Psoas muscle (tissue), 8 donors: Measurements from ENCODE around the gene POLR2E. TPM values are rescaled to one million over a fixed set of nuclear protein-coding genes. Genes with fewer than 3 reads are reported as not detected.

Experiments used
- ATAC-seq, 4 donors: fragments of 200-7000 bp; cut with Tn5 transposase; one replicate each; pipeline ENCODE4 v1.9.1; 2020; ENCODE audit warnings: moderate library complexity in 3 of 4, mild to moderate bottlenecking in 2 of 4
- DNase-seq, 2 donors: peaks; one replicate each; pipeline ENCODE4 v3.0.0-alpha.2; 2020
- H3K27ac ChIP-seq: fragments of 200-600 bp; one replicate; pipeline ENCODE4 v1.8.0; 2022
- H3K27me3 ChIP-seq, 3 donors: fragments of 200-600 bp in 1 of 3; one replicate each; pipeline versions ENCODE4 v1.6.1 to v1.8.0; 2013 to 2022; ENCODE audit warnings: low read length in 2 of 3, mild to moderate bottlenecking in 2 of 3, moderate library complexity in 1 of 3; ENCODE audit not compliant: insufficient read depth in 3 of 3
- H3K36me3 ChIP-seq, 2 donors: fragments of 200-600 bp in 1 of 2; one replicate each; pipeline versions ENCODE4 v1.6.1 to v1.8.0; 2013 to 2022; ENCODE audit warnings: low read depth in 1 of 2, mild to moderate bottlenecking in 1 of 2, moderate library complexity in 1 of 2; ENCODE audit not compliant: insufficient read depth in 1 of 2
- H3K4me1 ChIP-seq: fragments of 200-600 bp; one replicate; pipeline ENCODE4 v1.8.0; 2022
- H3K4me3 ChIP-seq: fragments of 200-600 bp; one replicate; pipeline ENCODE4 v1.8.0; 2022; ENCODE audit warnings: mild to moderate bottlenecking
- H3K9me3 ChIP-seq: fragments of 200-600 bp; one replicate; pipeline ENCODE4 v1.8.0; 2022
- WGBS, 3 donors: extraction: QIAGEN DNeasy Blood & Tissue Kit; methylation state at CpG; one replicate each; pipeline versions ENCODE4 v1.1.6 to v1.1.7; 2013; 5-methylcytosine and 5-hydroxymethylcytosine counted together
- intact Hi-C, 2 donors: fragments of 100-400 bp; cut with DNase I; formaldehyde crosslinking; loops; one replicate each; pipeline versions ENCODE4 v1.11.0 to v1.14.2; 2022
- polyA plus RNA-seq, 3 donors: library from polyadenylated mRNA; stranded (reverse); fragments of 200-250 nt; gene quantifications; one replicate each; pipeline ENCODE4 v1.2.3, GENCODE V29; 2013
- total RNA-seq, 4 donors: library from RNA; stranded (reverse); fragmentation: NEBNext Ultra II Directional in 2 of 4; extraction: Animal tissue kit (Norgen Biotek cat#: 25700) in 2 of 4; gene quantifications; one replicate each; pipeline versions ENCODE4 v1.2.1 to v1.2.4, GENCODE V29; 2021 to 2023
- TF ChIP-seq, protein P1 (sequence below): fragments of 200-600 bp; IDR thresholded peaks from one replicate; pipeline ENCODE4 v1.8.0; 2022; ENCODE audit warnings: antibody characterized with exemption
- donor health status: healthy with polysubstance abuse.
- donor health status: DM: no; HTN: no; CAD: no; lungs with moderate emphysema.
- donor health status: Bipolar disorder and iron deficiency.
- donor health status: healthy.
- donor health status: DM: yes; HTN: yes; CAD: no.
- donor health status: DM: no; HTN: no; CAD: no.
- donor health status: DM: no; HTN: no; CAD: no.
- donor health status: DM: yes; HTN: yes; CAD: no.

The POLR2E gene
- total and polyA plus RNA-seq, 7 donors, result 133 to 243 (median 147) TPM

DNA sequence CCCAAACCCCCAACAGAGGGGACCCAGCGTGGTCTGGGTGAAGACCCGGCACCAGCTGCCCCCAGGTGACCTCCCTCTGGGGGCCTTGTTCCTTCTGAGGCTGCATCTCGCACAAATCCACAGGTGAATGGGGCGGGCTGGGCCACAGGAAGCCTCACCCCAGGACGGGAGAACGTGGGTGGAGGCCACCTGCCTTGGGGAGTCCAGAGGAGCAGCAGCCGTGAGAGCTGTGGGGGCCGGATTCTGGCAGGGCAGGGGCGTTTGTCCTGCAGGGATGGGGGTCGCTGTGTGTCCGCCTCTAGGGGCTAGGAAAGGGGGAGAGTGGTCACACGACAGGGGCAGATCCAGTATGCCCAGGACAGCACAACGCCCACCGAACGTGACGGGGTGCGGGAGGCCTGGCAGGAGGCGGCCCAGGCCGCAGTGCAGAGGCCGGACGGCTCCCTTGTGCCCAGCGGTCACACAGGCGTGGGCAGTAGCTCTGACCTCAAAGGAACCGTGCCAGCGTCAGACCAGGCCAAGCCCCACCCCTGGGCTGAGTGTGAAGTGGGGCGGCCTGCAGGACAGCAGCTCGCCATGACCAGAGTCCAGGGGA is 6.7 kb downstream of the POLR2E start:
- WGBS, 3 donors, result 84 to 88% (median 86%) methylated on average over 25 to 27 of the region's 27 CpGs
- H3K9me3 ChIP-seq, result no peaks in the 10 kb centered on the region
- H3K4me1 ChIP-seq, result peaks cover under 1% of the 10 kb centered on the region
- ATAC-seq (peak in 1 of 4 donors; percentile 15), DNase-seq (peak in 1 of 2 donors; percentile 64)
- H3K36me3 ChIP-seq, result peaks cover 3 to 60% of the 10 kb centered on the region in 2 donors
- no peaks in the 10 kb centered on the region for H3K27me3 ChIP-seq
- intact Hi-C loops, result no loop called here
- no peak overlapping the region for H3K27ac ChIP-seq
- TF ChIP-seq, protein P1, sequence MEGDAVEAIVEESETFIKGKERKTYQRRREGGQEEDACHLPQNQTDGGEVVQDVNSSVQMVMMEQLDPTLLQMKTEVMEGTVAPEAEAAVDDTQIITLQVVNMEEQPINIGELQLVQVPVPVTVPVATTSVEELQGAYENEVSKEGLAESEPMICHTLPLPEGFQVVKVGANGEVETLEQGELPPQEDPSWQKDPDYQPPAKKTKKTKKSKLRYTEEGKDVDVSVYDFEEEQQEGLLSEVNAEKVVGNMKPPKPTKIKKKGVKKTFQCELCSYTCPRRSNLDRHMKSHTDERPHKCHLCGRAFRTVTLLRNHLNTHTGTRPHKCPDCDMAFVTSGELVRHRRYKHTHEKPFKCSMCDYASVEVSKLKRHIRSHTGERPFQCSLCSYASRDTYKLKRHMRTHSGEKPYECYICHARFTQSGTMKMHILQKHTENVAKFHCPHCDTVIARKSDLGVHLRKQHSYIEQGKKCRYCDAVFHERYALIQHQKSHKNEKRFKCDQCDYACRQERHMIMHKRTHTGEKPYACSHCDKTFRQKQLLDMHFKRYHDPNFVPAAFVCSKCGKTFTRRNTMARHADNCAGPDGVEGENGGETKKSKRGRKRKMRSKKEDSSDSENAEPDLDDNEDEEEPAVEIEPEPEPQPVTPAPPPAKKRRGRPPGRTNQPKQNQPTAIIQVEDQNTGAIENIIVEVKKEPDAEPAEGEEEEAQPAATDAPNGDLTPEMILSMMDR, result no peak
- no peak overlapping the region for H3K4me3 ChIP-seq

DNA sequence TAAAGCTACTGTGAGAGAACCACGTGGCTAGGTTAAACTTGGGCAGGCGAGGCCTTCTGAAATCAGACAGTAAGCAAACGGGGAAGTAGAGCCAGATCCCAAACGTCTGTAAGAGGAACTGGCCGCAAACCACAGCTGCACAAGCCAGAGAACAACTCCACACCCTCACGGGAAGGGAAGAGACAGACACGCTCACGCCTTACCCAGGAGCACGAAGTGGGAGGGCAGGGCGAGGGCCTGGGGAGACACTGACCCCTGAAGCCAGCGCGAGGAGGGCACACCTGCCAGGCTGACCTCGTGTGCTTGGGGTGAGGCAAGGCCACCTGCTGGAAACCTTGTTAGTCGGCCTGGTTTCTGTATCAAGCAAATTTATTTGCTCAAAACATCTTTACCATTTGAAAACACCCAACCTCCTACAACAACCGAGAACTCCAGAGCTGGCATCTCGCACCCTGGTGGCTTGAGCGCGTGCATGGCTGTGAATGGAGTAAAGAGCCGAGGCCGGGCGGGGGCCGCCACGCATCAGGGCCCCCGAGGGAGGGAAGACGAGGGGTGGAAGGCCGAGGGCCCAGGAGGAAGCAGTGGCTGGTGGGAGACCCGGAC is 7.3 kb downstream of the POLR2E start:
- peaks cover 3 to 55% of the 10 kb centered on the region in 2 donors for H3K36me3 ChIP-seq
- H3K4me1 ChIP-seq, result no peaks in the 10 kb centered on the region
- ATAC-seq, result peak in 3 of 4 donors; percentile 18 to 37 (median 23)
- peak in 1 of 2 donors; percentile 78 for DNase-seq
- intact Hi-C loops, result no loop called here
- peak overlapping the region; percentile 41 for H3K27ac ChIP-seq
- WGBS, 3 donors, result 56 to 69% (median 67%) methylated on average over 27 of the region's 27 CpGs
- H3K4me3 ChIP-seq, result no peak overlapping the region
- H3K9me3 ChIP-seq, result no peaks in the 10 kb centered on the region
- TF ChIP-seq, protein P1, result no peak
- H3K27me3 ChIP-seq, result peaks cover 0 to under 1% (median 0%) of the 10 kb centered on the region in 3 donors

DNA sequence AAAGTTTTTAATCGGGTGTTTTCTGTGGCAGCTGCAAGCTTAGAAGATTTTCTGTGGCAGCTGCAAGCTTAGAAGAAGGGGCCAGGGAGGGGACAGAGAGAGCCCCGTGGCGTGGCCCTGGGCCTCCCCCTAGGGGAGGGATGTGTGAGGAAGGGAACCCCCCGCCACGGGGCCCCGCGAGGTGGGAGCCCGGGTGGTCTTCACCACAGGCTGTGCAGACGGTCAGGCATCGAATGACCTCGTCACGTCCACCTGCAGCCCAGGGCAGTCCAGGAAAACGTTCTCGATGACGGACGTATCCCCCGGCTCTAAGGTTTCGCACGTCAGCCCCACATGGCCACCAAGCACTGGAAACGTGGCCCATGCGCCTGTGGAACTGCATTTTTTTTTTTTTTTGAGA is 8.6 kb downstream of the POLR2E start:
- no peaks in the 10 kb centered on the region for H3K9me3 ChIP-seq
- 54 to 68% (median 56%) methylated on average over 21 of the region's 21 CpGs for WGBS, 3 donors
- TF ChIP-seq, protein P1, result no peak
- intact Hi-C loops, result no loop called here
- DNase-seq (no peak), ATAC-seq (no peak)
- H3K4me3 ChIP-seq, result no peak overlapping the region
- peaks cover 0 to 5% (median 0%) of the 10 kb centered on the region in 3 donors for H3K27me3 ChIP-seq
- no peaks in the 10 kb centered on the region for H3K4me1 ChIP-seq
- H3K36me3 ChIP-seq, result peaks cover 3 to 43% of the 10 kb centered on the region in 2 donors
- H3K27ac ChIP-seq, result no peak overlapping the region

DNA sequence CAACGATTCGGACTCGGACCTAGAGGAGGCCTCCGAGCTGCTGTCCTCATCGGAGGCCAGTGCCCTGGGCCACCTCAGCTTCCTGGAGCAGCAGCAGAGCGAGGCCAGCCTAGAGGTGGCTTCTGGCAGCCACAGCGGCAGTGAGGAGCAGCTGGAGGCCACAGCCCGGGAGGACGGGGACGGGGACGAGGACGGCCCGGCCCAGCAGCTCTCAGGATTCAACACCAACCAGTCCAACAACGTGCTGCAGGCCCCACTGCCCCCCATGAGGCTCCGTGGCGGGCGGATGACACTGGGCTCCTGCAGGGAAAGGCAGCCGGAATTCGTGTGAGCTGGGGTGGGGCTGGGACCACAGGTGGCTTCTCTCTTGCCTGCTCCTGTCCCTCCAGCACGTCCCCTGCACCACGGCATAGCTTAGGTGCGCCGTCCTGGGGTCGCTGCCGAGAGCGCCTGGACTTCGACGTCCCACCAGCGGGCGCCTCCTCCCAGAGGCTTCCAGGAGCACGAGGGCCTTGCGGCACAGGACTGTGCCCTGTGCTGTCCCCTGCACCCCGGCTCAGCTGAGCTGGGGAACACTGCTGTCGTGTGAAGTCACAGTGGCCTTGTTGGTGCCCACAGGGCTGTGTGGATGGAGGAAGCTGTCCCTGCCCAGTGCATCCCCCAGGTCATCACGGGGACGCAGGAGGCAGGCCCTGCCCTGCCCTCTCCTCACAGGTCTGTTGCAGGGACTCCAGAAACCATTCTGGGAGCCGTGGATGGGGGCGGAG is 9.3 kb downstream of the POLR2E start:
- Histone ChIP-seq H3K36me3 (peaks cover 3 to 35% of the 10 kb centered on the region in 2 donors), H3K27me3 (peaks cover 0 to 5% (median 0%) of the 10 kb centered on the region in 3 donors), H3K4me3 (no peak overlapping the region), H3K27ac (no peak overlapping the region), H3K4me1 (no peaks in the 10 kb centered on the region), H3K9me3 (no peaks in the 10 kb centered on the region)
- DNase-seq (peak in 1 of 2 donors; percentile 59), ATAC-seq (no peak)
- TF ChIP-seq, protein P1, result no peak
- intact Hi-C loops, result no loop called here
- 35 to 47% (median 36%) methylated on average over 33 to 38 of the region's 38 CpGs for WGBS, 3 donors
